ENCODE data around the gene BPIFB3. TPM values are rescaled to one million over a fixed set of nuclear protein-coding genes. Genes with fewer than 3 reads are reported as not detected.
A peak's percentile ranks its signal among the peaks of the same experiment; 100 is the strongest.

BPIFB3 gene, protein sequence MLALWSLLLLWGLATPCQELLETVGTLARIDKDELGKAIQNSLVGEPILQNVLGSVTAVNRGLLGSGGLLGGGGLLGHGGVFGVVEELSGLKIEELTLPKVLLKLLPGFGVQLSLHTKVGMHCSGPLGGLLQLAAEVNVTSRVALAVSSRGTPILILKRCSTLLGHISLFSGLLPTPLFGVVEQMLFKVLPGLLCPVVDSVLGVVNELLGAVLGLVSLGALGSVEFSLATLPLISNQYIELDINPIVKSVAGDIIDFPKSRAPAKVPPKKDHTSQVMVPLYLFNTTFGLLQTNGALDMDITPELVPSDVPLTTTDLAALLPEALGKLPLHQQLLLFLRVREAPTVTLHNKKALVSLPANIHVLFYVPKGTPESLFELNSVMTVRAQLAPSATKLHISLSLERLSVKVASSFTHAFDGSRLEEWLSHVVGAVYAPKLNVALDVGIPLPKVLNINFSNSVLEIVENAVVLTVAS
- polyA plus RNA-seq (2011; rRNA removed) (not detected in 2 replicates), polyA minus RNA-seq (2011; rRNA and poly(A)+ RNA removed) (not detected in 2 replicates)

DNA sequence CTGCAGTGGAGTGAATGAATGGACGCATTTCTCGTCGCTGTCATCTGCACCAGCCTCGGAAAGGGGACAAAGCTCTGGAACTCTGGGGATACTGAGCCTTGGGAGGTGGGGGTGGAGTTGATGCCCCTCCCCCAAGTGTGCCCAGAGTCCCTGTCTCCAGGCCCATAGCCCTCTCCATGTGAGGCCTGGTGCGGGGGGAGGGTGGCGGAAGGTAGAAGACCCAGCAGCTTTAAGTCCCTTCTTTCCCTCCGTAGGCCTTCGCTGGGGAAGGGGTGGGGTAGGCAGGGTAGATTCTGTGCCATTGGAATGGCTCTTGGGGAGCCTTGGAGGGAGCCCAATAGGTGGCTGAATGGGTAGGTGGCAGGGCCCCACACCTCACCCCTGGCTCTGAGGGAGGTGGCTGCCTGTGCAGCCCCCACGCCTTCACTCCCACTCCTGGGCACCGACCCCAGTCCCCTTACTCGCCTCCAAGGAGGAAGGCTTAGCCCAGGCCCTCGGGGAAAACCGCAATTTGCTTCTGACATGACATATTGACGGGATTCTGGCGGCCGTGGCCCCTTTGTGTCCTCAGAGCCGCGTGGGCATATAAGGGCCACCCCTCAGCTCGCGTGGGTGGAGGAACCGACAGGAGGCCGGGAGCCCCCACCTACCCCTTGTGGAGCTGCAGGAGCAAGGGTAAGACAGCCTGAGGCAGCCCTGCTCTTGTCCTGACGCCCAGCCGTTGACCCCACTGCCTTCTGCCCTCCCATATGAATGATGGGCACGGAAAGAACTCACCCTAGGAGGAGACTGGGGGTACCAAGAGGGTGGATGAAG is at the start of gene BPIFB3:
BPIFB3 (plus strand) TSS at position 613 of the 816 bp plus-strand sequence. CDS start 1,533 bp downstream, outside the sequence.
- no peak for DNase-seq (ENCODE audit: low read depth, low spot score)
- CTCF ChIA-PET = no interaction called here
- Histone ChIP-seq H3K9me3 (ENCODE audit: control insufficient read depth, insufficient read depth, low read length) (no peaks in the 10 kb centered on the region; the same call in 1 of the 2 replicates), H3K27me3 (ENCODE audit: control insufficient read depth, insufficient read depth, low read length) (no peaks in the 10 kb centered on the region), H3K4me3 (ENCODE audit: low read depth, low read length) (no peak within 1 kb of the TSS), H3K27ac (ENCODE audit: low read depth, low read length) (no peak within 1 kb of the TSS)
- TF ChIP-seq, protein P1, sequence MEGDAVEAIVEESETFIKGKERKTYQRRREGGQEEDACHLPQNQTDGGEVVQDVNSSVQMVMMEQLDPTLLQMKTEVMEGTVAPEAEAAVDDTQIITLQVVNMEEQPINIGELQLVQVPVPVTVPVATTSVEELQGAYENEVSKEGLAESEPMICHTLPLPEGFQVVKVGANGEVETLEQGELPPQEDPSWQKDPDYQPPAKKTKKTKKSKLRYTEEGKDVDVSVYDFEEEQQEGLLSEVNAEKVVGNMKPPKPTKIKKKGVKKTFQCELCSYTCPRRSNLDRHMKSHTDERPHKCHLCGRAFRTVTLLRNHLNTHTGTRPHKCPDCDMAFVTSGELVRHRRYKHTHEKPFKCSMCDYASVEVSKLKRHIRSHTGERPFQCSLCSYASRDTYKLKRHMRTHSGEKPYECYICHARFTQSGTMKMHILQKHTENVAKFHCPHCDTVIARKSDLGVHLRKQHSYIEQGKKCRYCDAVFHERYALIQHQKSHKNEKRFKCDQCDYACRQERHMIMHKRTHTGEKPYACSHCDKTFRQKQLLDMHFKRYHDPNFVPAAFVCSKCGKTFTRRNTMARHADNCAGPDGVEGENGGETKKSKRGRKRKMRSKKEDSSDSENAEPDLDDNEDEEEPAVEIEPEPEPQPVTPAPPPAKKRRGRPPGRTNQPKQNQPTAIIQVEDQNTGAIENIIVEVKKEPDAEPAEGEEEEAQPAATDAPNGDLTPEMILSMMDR (IDR thresholded peaks at IDR 0.05; ENCODE audit: low read depth, low read length) = no peak
- POLR2A ChIA-PET = no interaction called here

DNA sequence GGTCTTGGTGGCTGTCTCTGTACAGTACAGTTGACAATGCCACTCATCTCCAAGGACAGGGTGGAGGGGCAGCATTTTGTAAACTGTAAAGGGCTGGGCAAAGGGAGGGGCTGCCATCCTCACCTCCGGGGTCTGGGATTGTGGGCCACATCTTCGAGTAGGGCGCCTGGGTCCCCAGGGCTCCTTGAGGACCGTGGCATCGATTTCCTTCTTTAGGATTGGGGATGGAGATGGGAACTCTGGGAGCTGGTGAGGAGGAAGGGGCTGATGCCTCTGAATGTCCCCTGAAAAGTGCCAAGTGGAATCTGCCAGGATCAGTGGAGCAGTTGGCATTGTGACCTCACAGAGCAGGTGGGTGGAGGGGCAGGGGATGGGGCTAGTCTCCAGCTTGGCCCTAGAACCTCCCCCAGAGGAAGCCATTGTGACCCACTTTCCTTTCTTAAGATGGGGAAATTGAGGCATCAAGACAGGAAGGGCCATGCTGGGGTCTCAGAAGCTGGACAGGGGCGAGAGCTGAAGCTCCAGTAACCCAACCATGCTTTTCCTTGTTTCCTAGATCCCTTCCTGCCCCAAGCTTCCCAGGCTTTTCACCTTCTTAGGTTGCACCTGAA is 49.5 kb upstream of the BPIFB3 start, which contains the start of gene SUN5:
SUN5 (minus strand) TSS at position 293 of the 611 bp plus-strand sequence; CDS start at position 200, 93 bp downstream.
- Histone ChIP-seq H3K27me3 (ENCODE audit: control insufficient read depth, insufficient read depth, low read length) (peaks cover 2% of the 10 kb centered on the region), H3K27ac (ENCODE audit: low read depth, low read length) (no peak within 1 kb of the TSS), H3K9me3 (ENCODE audit: control insufficient read depth, insufficient read depth, low read length) (no peaks in the 10 kb centered on the region; the same call in 1 of the 2 replicates), H3K4me3 (ENCODE audit: low read depth, low read length) (no peak within 1 kb of the TSS)
- DNase-seq (ENCODE audit: low read depth, low spot score) = no peak
- TF ChIP-seq, protein P1 (IDR thresholded peaks at IDR 0.05; ENCODE audit: low read depth, low read length) = no peak
- CTCF ChIA-PET = interaction anchor here (1.0 kb wide), 1 partner anchor 214 kb away, joined by 5 read pairs; no protein-coding TSS in a partner anchor
- POLR2A ChIA-PET = no interaction called here

DNA sequence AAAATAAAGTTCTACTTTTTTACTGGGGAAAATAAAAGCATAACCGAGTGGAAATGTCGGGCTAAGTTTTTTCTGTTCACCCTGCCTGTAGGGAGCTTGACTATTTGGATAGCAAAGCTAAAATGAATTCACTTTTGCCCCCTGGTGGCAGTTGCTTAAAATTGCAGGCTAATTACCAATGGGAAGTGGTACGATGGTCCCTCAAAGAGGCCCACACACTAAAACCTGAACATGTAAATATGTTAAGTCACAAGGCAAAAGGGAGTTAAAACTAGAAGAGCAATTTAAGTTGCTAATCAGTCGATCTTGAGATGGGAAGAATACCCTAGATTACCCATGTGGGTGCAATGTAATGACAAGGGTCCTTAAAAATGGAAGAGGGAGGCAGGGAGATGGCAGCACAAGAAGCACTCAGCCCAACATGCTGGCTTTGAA is 48.6 kb upstream of the BPIFB3 start:
- no peak for DNase-seq (ENCODE audit: low read depth, low spot score)
- CTCF ChIA-PET = interaction anchor here (1.0 kb wide), 1 partner anchor 215 kb away, joined by 5 read pairs; no protein-coding TSS in a partner anchor
- Histone ChIP-seq H3K27me3 (ENCODE audit: control insufficient read depth, insufficient read depth, low read length) (no peaks in the 10 kb centered on the region), H3K4me3 (ENCODE audit: low read depth, low read length) (no peak overlapping the region), H3K9me3 (ENCODE audit: control insufficient read depth, insufficient read depth, low read length) (no peaks in the 10 kb centered on the region; the same call in 1 of the 2 replicates), H3K27ac (ENCODE audit: low read depth, low read length) (no peak overlapping the region)
- POLR2A ChIA-PET = no interaction called here
- TF ChIP-seq, protein P1 (IDR thresholded peaks at IDR 0.05; ENCODE audit: low read depth, low read length) = peak; percentile 39

DNA sequence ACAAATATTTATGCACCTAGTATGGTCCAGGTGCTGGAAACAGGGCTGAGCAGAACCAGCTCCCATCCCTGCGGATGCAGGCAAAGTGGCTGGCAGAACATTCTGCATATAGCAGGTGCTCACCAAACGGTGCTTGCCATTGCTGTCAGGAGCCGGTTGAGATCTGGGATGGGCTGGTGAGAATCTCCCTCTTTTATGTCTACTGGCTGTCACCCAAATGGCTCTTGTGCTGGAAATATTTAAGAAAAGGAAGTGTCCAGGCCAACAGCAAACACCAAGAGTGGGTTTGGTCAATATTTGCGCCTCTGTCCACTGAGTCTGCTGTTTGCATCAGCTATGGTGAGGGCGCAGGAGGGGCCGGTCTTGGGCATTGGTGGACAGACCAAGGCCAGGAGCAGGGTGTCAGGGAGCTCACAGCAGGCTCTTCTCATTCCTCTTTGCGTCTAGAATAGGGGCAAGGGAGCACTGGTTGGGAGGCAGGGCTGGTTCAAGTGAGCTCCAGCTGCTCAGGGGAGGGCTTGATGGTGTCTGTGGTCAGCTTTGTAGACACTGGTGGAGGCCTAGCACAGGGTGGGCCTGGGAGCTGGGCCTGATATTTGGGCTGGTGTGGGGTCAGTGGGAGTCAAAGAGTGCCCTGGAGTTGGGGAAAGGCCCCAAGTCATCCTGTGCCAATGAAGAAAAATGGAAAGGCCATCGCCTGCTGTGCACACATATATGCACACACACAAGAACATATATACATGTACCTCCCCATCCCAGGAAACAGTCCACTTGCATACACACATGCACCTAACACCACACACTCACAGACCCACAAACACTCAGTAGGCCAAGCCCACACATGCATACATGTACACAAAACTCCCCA is 47.6 kb upstream of the BPIFB3 start:
- H3K27me3 ChIP-seq (ENCODE audit: control insufficient read depth, insufficient read depth, low read length) = no peaks in the 10 kb centered on the region
- POLR2A ChIA-PET = no interaction called here
- H3K4me3 ChIP-seq (ENCODE audit: low read depth, low read length) = no peak overlapping the region
- H3K27ac ChIP-seq (ENCODE audit: low read depth, low read length) = no peak overlapping the region
- DNase-seq (ENCODE audit: low read depth, low spot score) = no peak
- CTCF ChIA-PET = no interaction called here
- TF ChIP-seq, protein P1 (IDR thresholded peaks at IDR 0.05; ENCODE audit: low read depth, low read length) = no peak
- H3K9me3 ChIP-seq (ENCODE audit: control insufficient read depth, insufficient read depth, low read length) = no peaks in the 10 kb centered on the region; the same call in 1 of the 2 replicates

All from AG04450 (cell line).